Measurements from ENCODE around the gene ADORA3. TPM values are rescaled to one million over a fixed set of nuclear protein-coding genes. Genes with fewer than 3 reads are reported as not detected.

The ADORA3 gene
- total RNA-seq, 1 donor from 2014 or later, result not detected

DNA sequence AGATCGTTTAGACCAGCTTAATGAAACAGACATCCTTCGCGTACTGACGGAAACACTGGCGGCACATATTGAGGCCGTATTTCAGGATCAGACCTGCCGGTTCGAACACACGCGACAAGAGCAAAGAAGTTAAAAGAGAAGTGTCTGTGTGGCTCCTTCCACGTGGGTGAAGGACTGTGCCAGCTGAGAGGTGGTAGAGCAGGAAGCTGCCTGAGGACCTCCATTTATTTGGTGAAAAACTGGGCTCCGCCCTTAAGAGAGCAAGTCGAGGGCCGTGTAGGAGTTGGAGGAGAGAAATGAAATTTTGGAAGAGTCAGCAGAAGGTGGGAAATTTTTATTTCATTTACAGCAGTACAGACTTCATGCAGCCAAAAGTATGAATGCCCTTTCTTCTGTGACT lies 38.8 kb upstream of the ADORA3 start:
- no peak overlapping the region for H3K4me3 Mint-ChIP-seq (ENCODE audit: unreplicated experiment)
- H3K4me1 Mint-ChIP-seq (ENCODE audit: unreplicated experiment), result no peaks in the 10 kb centered on the region
- H3K36me3 Mint-ChIP-seq (ENCODE audit: unreplicated experiment), result no peaks in the 10 kb centered on the region
- TF ChIP-seq, protein P1, sequence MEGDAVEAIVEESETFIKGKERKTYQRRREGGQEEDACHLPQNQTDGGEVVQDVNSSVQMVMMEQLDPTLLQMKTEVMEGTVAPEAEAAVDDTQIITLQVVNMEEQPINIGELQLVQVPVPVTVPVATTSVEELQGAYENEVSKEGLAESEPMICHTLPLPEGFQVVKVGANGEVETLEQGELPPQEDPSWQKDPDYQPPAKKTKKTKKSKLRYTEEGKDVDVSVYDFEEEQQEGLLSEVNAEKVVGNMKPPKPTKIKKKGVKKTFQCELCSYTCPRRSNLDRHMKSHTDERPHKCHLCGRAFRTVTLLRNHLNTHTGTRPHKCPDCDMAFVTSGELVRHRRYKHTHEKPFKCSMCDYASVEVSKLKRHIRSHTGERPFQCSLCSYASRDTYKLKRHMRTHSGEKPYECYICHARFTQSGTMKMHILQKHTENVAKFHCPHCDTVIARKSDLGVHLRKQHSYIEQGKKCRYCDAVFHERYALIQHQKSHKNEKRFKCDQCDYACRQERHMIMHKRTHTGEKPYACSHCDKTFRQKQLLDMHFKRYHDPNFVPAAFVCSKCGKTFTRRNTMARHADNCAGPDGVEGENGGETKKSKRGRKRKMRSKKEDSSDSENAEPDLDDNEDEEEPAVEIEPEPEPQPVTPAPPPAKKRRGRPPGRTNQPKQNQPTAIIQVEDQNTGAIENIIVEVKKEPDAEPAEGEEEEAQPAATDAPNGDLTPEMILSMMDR (IDR thresholded peaks at IDR 0.05), result no peak
- peaks cover 14% of the 10 kb centered on the region for H3K9me3 Mint-ChIP-seq (ENCODE audit: unreplicated experiment)
- H3K27me3 Mint-ChIP-seq (ENCODE audit: unreplicated experiment), result peaks cover 20% of the 10 kb centered on the region
- H3K27ac Mint-ChIP-seq (ENCODE audit: unreplicated experiment), result no peak overlapping the region
- no peak for DNase-seq (ENCODE audit: extremely low spot score, unreplicated experiment)

DNA sequence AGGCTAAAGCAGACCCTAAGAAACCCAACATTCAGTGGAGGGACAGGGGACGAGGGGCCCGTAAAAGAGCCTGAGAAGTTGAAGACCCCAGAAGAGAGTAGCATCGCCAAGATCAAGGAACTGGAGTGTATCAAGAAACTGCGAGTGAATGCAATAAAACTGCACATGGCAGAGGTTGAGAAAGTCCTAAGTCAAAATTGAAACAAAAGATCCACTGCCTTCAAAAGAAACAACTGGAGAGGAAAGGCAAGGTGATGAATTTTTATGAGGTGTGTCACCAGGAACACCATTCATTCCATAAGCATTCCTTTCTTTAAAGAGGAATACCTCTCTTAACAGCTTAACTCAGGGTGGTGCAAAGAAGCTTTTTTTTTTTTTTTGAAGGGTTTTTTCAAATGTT lies 38.3 kb upstream of the ADORA3 start:
- Mint-ChIP-seq H3K36me3 (ENCODE audit: unreplicated experiment) (no peaks in the 10 kb centered on the region), H3K27ac (ENCODE audit: unreplicated experiment) (no peak overlapping the region), H3K9me3 (ENCODE audit: unreplicated experiment) (peaks cover 14% of the 10 kb centered on the region), H3K4me1 (ENCODE audit: unreplicated experiment) (no peaks in the 10 kb centered on the region), H3K27me3 (ENCODE audit: unreplicated experiment) (peaks cover 20% of the 10 kb centered on the region), H3K4me3 (ENCODE audit: unreplicated experiment) (no peak overlapping the region)
- DNase-seq (ENCODE audit: extremely low spot score, unreplicated experiment), result no peak
- TF ChIP-seq, protein P1 (IDR thresholded peaks at IDR 0.05), result no peak

DNA sequence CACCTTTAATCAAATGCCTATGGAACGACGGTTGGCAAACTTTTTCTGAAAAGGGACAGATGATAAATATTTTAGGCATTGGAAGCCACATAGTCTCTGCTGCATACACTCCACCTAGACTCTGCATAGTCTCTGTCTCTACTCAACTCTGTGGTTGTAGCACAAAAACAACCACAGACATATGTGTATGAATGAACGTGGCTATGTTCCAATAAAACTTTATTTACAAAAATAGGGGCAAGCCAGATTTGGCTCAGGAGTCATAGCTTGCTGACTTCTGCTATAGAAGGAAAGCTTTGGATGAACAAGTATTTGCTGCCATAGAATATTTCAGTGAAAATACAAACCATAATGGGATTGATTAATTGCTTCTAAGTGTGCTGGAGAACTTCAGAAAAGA lies 37.5 kb upstream of the ADORA3 start:
- H3K9me3 Mint-ChIP-seq (ENCODE audit: unreplicated experiment), result peaks cover 9% of the 10 kb centered on the region
- DNase-seq (ENCODE audit: extremely low spot score, unreplicated experiment), result no peak
- TF ChIP-seq, protein P1 (IDR thresholded peaks at IDR 0.05), result no peak
- no peaks in the 10 kb centered on the region for H3K36me3 Mint-ChIP-seq (ENCODE audit: unreplicated experiment)
- H3K27ac Mint-ChIP-seq (ENCODE audit: unreplicated experiment), result no peak overlapping the region
- H3K4me1 Mint-ChIP-seq (ENCODE audit: unreplicated experiment), result no peaks in the 10 kb centered on the region
- H3K4me3 Mint-ChIP-seq (ENCODE audit: unreplicated experiment), result no peak overlapping the region
- peaks cover 16% of the 10 kb centered on the region for H3K27me3 Mint-ChIP-seq (ENCODE audit: unreplicated experiment)

DNA sequence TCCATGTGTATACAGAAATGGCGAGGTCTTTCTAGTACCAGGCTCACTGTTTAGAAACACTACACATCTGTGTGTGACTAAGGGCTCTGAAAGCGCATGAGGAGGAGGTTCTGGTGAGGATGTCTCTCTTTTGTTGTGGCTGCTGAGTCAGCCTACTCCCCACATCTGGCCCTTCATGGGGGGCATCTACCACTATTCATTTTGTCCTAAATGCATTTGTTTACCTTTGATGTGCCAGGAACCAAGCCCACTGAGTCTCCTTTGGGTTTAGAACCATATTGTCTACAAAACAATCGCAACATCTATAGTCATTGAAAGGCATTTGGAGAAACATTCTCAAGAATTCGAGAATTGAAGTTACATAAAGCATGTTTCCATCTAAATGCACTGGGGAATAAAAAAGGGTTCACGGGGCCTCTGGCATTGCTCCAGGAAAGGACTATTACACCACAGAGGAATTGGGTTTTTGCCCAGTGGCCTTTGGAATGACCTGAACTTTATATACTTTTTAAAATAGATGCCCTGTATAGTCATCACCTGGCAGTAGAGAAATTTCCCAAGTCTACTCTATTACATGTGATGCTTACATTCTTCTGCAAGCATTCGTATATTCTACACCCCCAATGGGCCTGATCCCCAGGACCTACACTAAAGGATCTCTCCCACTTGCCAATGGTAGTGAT lies 35.1 kb upstream of the ADORA3 start:
- TF ChIP-seq, protein P1 (IDR thresholded peaks at IDR 0.05), result no peak
- H3K27me3 Mint-ChIP-seq (ENCODE audit: unreplicated experiment), result peaks cover 16% of the 10 kb centered on the region

DNA sequence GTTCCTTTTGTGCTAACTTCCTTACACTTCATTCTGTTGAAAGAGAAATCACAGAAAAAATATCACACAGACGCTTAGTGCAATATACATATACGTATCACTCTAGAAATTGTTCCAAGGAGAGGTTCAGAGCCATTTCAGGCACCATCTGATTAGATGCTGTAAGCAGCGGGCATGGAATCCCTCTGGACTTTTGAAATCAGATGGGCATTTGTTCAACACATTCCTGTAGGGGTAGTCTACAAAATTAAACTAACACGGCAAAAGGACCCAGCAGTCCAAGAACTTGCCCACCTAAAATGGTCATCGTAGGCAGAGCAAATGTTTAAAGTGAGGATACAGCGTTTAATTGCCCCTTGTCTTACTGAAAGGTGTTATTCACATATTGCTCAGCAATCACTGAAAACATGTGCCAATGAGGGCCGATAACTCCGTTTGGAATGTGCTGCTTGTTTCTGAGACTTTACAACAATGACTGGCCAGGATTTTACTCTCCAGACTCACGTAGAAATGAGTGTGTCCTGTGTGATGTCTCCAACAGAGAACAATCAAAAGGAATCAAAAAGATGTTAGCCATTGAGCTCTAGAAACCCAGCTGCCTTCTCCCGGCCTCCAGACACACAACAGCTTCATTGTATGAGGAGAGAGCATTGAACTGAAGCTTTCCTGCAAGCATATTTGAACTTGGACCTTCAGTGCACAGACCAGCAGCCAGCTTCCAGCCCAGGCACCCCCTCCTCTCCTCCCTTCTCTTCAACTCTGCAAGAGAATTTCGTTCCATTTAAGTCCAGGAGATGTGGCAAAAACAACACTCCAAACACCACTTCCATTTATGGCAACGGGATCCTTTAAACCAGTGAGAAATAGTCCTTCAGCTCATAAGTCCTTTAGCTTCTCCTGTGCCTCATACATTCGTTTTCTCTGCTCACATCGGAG lies 32.1 kb upstream of the ADORA3 start:
- peaks cover 19% of the 10 kb centered on the region for H3K27me3 Mint-ChIP-seq (ENCODE audit: unreplicated experiment)
- TF ChIP-seq, protein P1 (IDR thresholded peaks at IDR 0.05), result no peak
- no peak overlapping the region for H3K27ac Mint-ChIP-seq (ENCODE audit: unreplicated experiment)
- no peak overlapping the region for H3K4me3 Mint-ChIP-seq (ENCODE audit: unreplicated experiment)
- no peak for DNase-seq (ENCODE audit: extremely low spot score, unreplicated experiment)
- H3K4me1 Mint-ChIP-seq (ENCODE audit: unreplicated experiment), result no peaks in the 10 kb centered on the region
- no peaks in the 10 kb centered on the region for H3K9me3 Mint-ChIP-seq (ENCODE audit: unreplicated experiment)
- no peaks in the 10 kb centered on the region for H3K36me3 Mint-ChIP-seq (ENCODE audit: unreplicated experiment)

More for the DNA sequence above, 35.1 kb upstream of the ADORA3 start:
- H3K27ac Mint-ChIP-seq (ENCODE audit: unreplicated experiment), result no peak overlapping the region
- H3K36me3 Mint-ChIP-seq (ENCODE audit: unreplicated experiment), result no peaks in the 10 kb centered on the region
- DNase-seq (ENCODE audit: extremely low spot score, unreplicated experiment), result no peak
- no peak overlapping the region for H3K4me3 Mint-ChIP-seq (ENCODE audit: unreplicated experiment)
- no peaks in the 10 kb centered on the region for H3K9me3 Mint-ChIP-seq (ENCODE audit: unreplicated experiment)
- H3K4me1 Mint-ChIP-seq (ENCODE audit: unreplicated experiment), result no peaks in the 10 kb centered on the region

Measured in osteocyte (in vitro differentiated cells).